Ovary (tissue), 3 donors: Measurements from ENCODE around the gene STAMBPL1.

ENCODE experiments used
- EP300 ChIP-seq: sonication (generic); formaldehyde crosslinking; IDR thresholded peaks from one replicate; pipeline ENCODE4 v1.6.1; 2017; ENCODE audit warnings: antibody characterized with exemption
- POLR2A ChIP-seq: fragments of 450-650 bp; IDR thresholded peaks from one replicate; pipeline ENCODE4 v1.6.1; 2017; ENCODE audit warnings: antibody characterized with exemption, mild to moderate bottlenecking, moderate library complexity
- TF ChIP-seq, protein P1 (sequence below), 3 donors: fragments of 450-650 bp in 2 of 3; fragments of 200-600 bp in 1 of 3; IDR thresholded peaks; one replicate each; pipeline versions ENCODE4 v1.5.1 to v1.8.0; 2016 to 2022; ENCODE audit warnings: antibody characterized with exemption in 3 of 3, mild to moderate bottlenecking in 1 of 3
- donor health status: DM: no; HTN: no; CAD: no.

DNA sequence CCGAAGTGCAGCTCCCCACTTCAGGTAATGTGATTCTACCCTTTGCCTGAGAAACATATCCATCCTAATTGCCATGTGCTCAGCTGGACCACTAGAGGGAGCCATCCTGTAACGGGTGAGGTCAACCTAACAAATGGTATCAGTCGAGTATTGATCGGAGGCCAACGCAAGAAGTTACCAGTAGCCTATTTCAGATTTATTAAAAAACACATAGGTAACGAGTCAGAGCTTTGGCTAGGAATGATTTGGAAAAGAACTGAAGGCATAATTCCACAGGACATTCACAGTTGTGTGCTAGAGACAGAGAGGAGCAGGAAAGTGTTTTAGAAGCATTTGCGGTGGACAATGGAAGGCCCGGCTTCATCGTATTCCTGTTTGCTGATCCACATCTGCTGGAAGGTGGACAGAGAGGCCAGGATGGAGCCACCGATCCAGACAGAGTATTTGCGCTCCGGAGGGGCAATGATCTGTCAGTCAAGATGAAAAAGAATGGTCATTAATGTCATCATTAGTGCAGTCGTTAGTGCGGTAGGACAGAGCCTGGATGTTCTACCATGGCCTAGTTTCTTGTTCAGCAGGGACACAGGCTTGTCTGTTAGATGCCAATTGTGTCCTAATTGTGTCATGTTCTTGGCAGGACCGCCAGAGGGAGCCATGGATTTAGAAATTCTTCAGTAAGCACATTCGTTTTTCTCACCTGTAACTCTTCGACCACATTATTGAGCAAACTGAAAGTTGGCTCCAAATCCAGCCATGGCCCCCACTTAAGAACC is 55.0 kb downstream of the STAMBPL1 start:
- TF ChIP-seq, protein P1, sequence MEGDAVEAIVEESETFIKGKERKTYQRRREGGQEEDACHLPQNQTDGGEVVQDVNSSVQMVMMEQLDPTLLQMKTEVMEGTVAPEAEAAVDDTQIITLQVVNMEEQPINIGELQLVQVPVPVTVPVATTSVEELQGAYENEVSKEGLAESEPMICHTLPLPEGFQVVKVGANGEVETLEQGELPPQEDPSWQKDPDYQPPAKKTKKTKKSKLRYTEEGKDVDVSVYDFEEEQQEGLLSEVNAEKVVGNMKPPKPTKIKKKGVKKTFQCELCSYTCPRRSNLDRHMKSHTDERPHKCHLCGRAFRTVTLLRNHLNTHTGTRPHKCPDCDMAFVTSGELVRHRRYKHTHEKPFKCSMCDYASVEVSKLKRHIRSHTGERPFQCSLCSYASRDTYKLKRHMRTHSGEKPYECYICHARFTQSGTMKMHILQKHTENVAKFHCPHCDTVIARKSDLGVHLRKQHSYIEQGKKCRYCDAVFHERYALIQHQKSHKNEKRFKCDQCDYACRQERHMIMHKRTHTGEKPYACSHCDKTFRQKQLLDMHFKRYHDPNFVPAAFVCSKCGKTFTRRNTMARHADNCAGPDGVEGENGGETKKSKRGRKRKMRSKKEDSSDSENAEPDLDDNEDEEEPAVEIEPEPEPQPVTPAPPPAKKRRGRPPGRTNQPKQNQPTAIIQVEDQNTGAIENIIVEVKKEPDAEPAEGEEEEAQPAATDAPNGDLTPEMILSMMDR (IDR thresholded peaks at IDR 0.05): peak; percentile 60 to 89 (median 72)
- TF ChIP-seq POLR2A: no peak
- no peak for TF ChIP-seq EP300
